HL-60 (cell line): ENCODE results near the gene KIAA0232.

Source experiments
- CTCF ChIP-seq: IDR thresholded peaks from one replicate; pipeline ENCODE4 v1.5.1; 2011; ENCODE audit warnings: low read length, control low read depth, inconsistent platforms; ENCODE audit not compliant: insufficient read depth
- GABPA ChIP-seq: IDR thresholded peaks from 2 replicates; pipeline ENCODE4 v1.6.1; 2012; ENCODE audit warnings: low read depth
- POLR2AphosphoS5 ChIP-seq: IDR thresholded peaks from 2 replicates; pipeline ENCODE4 v1.6.1; 2012; ENCODE audit warnings: low read depth
- REST ChIP-seq: IDR thresholded peaks from 2 replicates; pipeline ENCODE4 v1.6.1; 2012; ENCODE audit warnings: low read depth; ENCODE audit not compliant: insufficient replicate concordance
- SPI1 ChIP-seq: IDR thresholded peaks from 2 replicates; pipeline ENCODE4 v1.6.1; 2012; ENCODE audit warnings: low read depth, mild to moderate bottlenecking, borderline replicate concordance

- TF ChIP-seq CTCF = no peak
- no peak for TF ChIP-seq POLR2AphosphoS5
- TF ChIP-seq SPI1 = 0 out of 2 replicates have a peak, but pooled peaks have one; percentile 14
- TF ChIP-seq GABPA = no peak
- no peak for TF ChIP-seq REST
These were observed 24.5 kb downstream of the KIAA0232 start for GRCh38 chr4:6806924-6807626.
